SK-N-SH (cell line): ENCODE results near the gene CLCN2. TPM values are rescaled to one million over a fixed set of nuclear protein-coding genes. Genes with fewer than 3 reads are reported as not detected.

Experiments used
- CTCF ChIA-PET: fragments of 300-600, 350-600 bp; formaldehyde crosslinking; extraction: SDS; loops from one replicate; lab custom pipeline; 2021; lab: Yijun Ruan, JAX
- POLR2A ChIA-PET: fragments of 350-600 bp; sonication (Branson Sonifier 250); formaldehyde crosslinking; extraction: SDS; loops from one replicate; lab custom pipeline; 2020; ENCODE audit warnings: antibody characterized with exemption, inconsistent platforms; lab: Yijun Ruan, JAX
- DNase-seq: peaks from one replicate; pipeline ENCODE4 v3.0.0; 2012
- H2AFZ ChIP-seq: fragments of 200-600 bp; sonication (generic); 2 replicates; pipeline ENCODE4 v1.8.1; 2016; ENCODE audit warnings: antibody characterized with exemption, mild to moderate bottlenecking, low read depth
- H3F3A ChIP-seq: fragments of 200-600 bp; sonication (generic); replicated peaks from 2 replicates; pipeline ENCODE3; 2016; ENCODE audit warnings: antibody characterized with exemption, mild to moderate bottlenecking; ENCODE audit not compliant: insufficient read depth
- H3K27ac ChIP-seq, 2 experiments: fragments of 200-500 bp in 1 of 2; fragments of 200-600 bp in 1 of 2; sonication (Bioruptor generic) in 1 of 2; sonication (generic), shearing (Covaris generic) in 1 of 2; 2 replicates each; pipeline versions ENCODE4 v1.5.1 to v1.6.1; 2014 to 2016; ENCODE audit warnings: low read depth in 2 of 2, inconsistent platforms in 1 of 2, low read length in 1 of 2, mild to moderate bottlenecking in 1 of 2, mixed read lengths in 1 of 2
- H3K27me3 ChIP-seq: fragments of 200-600 bp; sonication (generic), shearing (Covaris generic); 2 replicates; pipeline ENCODE4 v1.6.1; 2016; ENCODE audit warnings: mixed run types; ENCODE audit not compliant: insufficient read depth
- H3K36me3 ChIP-seq, 2 experiments: fragments of 200-500 bp in 1 of 2; fragments of 200-600 bp in 1 of 2; sonication (Bioruptor generic) in 1 of 2; sonication (generic) in 1 of 2; replicated peaks in 1 of 2; 2 replicates each; pipeline versions ENCODE3 to v1.5.1; 2014 to 2016; ENCODE audit warnings: low read length in 1 of 2, mild to moderate bottlenecking in 1 of 2; ENCODE audit not compliant: insufficient read depth in 2 of 2, control insufficient read depth in 1 of 2
- H3K4me1 ChIP-seq, 2 experiments: fragments of 200-500 bp in 1 of 2; fragments of 200-600 bp in 1 of 2; sonication (Bioruptor generic) in 1 of 2; sonication (generic), shearing (Covaris generic) in 1 of 2; 2 replicates each; pipeline versions ENCODE4 v1.5.1 to v1.6.1; 2014 to 2016; ENCODE audit warnings: low read depth in 1 of 2, low read length in 1 of 2, mixed run types in 1 of 2; ENCODE audit not compliant: insufficient read depth in 2 of 2, control insufficient read depth in 1 of 2
- H3K4me2 ChIP-seq: fragments of 200-600 bp; sonication (generic), shearing (Covaris generic); 2 replicates; pipeline ENCODE4 v1.6.1; 2017; ENCODE audit warnings: mixed run types
- H3K4me3 ChIP-seq, 2 experiments: fragments of 200-500 bp in 1 of 2; fragments of 200-600 bp in 1 of 2; sonication (Bioruptor generic) in 1 of 2; sonication (generic), shearing (Covaris generic) in 1 of 2; 2 replicates each; pipeline versions ENCODE4 v1.5.1 to v1.8.1; 2014 to 2016; ENCODE audit warnings: low read depth in 2 of 2, inconsistent platforms in 1 of 2, low read length in 1 of 2, mild to moderate bottlenecking in 1 of 2, mixed read lengths in 1 of 2, moderate library complexity in 1 of 2
- H3K79me2 ChIP-seq: fragments of 200-600 bp; sonication (generic); 2 replicates; pipeline ENCODE4 v1.8.1; 2017; ENCODE audit warnings: mild to moderate bottlenecking; ENCODE audit not compliant: insufficient read depth
- H3K9ac ChIP-seq: fragments of 200-600 bp; sonication (generic); 2 replicates; pipeline ENCODE4 v1.6.1; 2017; ENCODE audit warnings: mixed run types
- H3K9me2 ChIP-seq: fragments of 200-600 bp; sonication (generic); 2 replicates; pipeline ENCODE4 v1.6.1; 2017; ENCODE audit warnings: mixed run types
- H3K9me3 ChIP-seq: fragments of 200-600 bp; sonication (generic); 2 replicates; pipeline ENCODE4 v1.6.1; 2017; ENCODE audit warnings: mixed run types, mild to moderate bottlenecking, moderate library complexity
- H4K20me1 ChIP-seq: fragments of 200-600 bp; sonication (generic); 2 replicates; pipeline ENCODE4 v1.6.1; 2017; ENCODE audit warnings: mild to moderate bottlenecking, mixed run types; ENCODE audit not compliant: insufficient read depth
- EZH2phosphoT487 ChIP-seq: fragments of 200-600 bp; sonication (generic); IDR thresholded peaks from 2 replicates; pipeline ENCODE4 v1.6.1; 2017; ENCODE audit warnings: low read depth, mixed run types, mild to moderate bottlenecking, antibody characterized with exemption, moderate library complexity, borderline replicate concordance
- FOSL2 ChIP-seq: IDR thresholded peaks from 2 replicates; pipeline ENCODE4 v1.4.0; 2012; ENCODE audit warnings: low read depth, mild to moderate bottlenecking, moderate library complexity, borderline replicate concordance
- FOXJ3 ChIP-seq: sonication (generic); formaldehyde crosslinking; IDR thresholded peaks from 2 replicates; pipeline ENCODE4 v1.5.1; 2020; ENCODE audit warnings: mild to moderate bottlenecking, missing genetic modification reagents
- GABPA ChIP-seq: IDR thresholded peaks from 2 replicates; pipeline ENCODE4 v1.4.0; 2012; ENCODE audit warnings: low read depth, mild to moderate bottlenecking
- GATA2 ChIP-seq: sonication (generic); formaldehyde crosslinking; IDR thresholded peaks from 2 replicates; pipeline ENCODE4 v1.5.0; 2020; ENCODE audit warnings: mild to moderate bottlenecking, missing genetic modification reagents
- JUND ChIP-seq: IDR thresholded peaks from 2 replicates; pipeline ENCODE4 v1.4.0; 2012
- MXI1 ChIP-seq: IDR thresholded peaks from 2 replicates; pipeline ENCODE4 v1.6.1; 2012; ENCODE audit warnings: mild to moderate bottlenecking, low read depth, low read length, improper control_type of control experiment
- NRF1 ChIP-seq: IDR thresholded peaks from 2 replicates; pipeline ENCODE4 v1.6.1; 2012; ENCODE audit warnings: low read depth, mild to moderate bottlenecking, low read length
- RAD21 ChIP-seq: IDR thresholded peaks from 2 replicates; pipeline ENCODE4 v1.6.1; 2012; ENCODE audit warnings: mild to moderate bottlenecking, low read length
- RCOR1 ChIP-seq: fragments of 150-350 bp; IDR thresholded peaks from 2 replicates; pipeline ENCODE4 v1.6.1; 2017; ENCODE audit warnings: antibody characterized with exemption, low read length
- RFX5 ChIP-seq: IDR thresholded peaks from 2 replicates; pipeline ENCODE4 v1.6.1; 2012; ENCODE audit warnings: mild to moderate bottlenecking, improper control_type of control experiment, low read length
- RXRA ChIP-seq: IDR thresholded peaks from 2 replicates; pipeline ENCODE4 v1.4.0; 2012; ENCODE audit warnings: low read depth, mild to moderate bottlenecking, borderline replicate concordance
- SIN3A ChIP-seq: IDR thresholded peaks from 2 replicates; pipeline ENCODE4 v1.6.1; 2012; ENCODE audit warnings: low read depth, mild to moderate bottlenecking, low read length, moderate library complexity, borderline replicate concordance
- SMC3 ChIP-seq: IDR thresholded peaks from 2 replicates; pipeline ENCODE4 v1.6.1; 2012; ENCODE audit warnings: low read depth, low read length, improper control_type of control experiment
- TAF1 ChIP-seq: IDR thresholded peaks from 2 replicates; pipeline ENCODE4 v1.6.1; 2012; ENCODE audit warnings: low read depth, mild to moderate bottlenecking, low read length, moderate library complexity, borderline replicate concordance
- TEAD4 ChIP-seq: IDR thresholded peaks from 2 replicates; pipeline ENCODE4 v1.4.0; 2012; ENCODE audit warnings: mild to moderate bottlenecking, borderline replicate concordance; ENCODE audit not compliant: insufficient read depth
- YY1 ChIP-seq: IDR thresholded peaks from 2 replicates; pipeline ENCODE4 v1.4.0; 2012; ENCODE audit warnings: low read depth, mild to moderate bottlenecking
- WGBS: methylation state at CpG from one replicate; pipeline ENCODE4 v1.1.6; 2017; ENCODE audit warnings: low lambda C conversion rate; 5-methylcytosine and 5-hydroxymethylcytosine counted together
- polyA plus RNA-seq, 3 experiments: library from polyadenylated mRNA; depleted of rRNA; stranded (reverse); fragments of >200 nt; gene quantifications; 2 replicates each; pipeline ENCODE4 v1.2.3, GENCODE V29; 2012
- TF ChIP-seq, protein P1 (sequence below): fragments of 200-600 bp; sonication (generic); IDR thresholded peaks from 2 replicates; pipeline ENCODE4 v1.6.1; 2017; ENCODE audit warnings: antibody characterized with exemption, mild to moderate bottlenecking, moderate library complexity
- TF ChIP-seq, protein P2 (sequence below): IDR thresholded peaks from 2 replicates; pipeline ENCODE4 v1.6.1; 2012; ENCODE audit warnings: mild to moderate bottlenecking, low read depth, low read length, moderate library complexity
- TF ChIP-seq, protein P3 (sequence below): IDR thresholded peaks from 2 replicates; pipeline ENCODE4 v1.4.0; 2012; ENCODE audit warnings: low read depth

CLCN2 gene
- polyA plus RNA-seq, 1 of the 3 experiments (the other 2 are of a cell fraction): 9.1 TPM

DNA sequence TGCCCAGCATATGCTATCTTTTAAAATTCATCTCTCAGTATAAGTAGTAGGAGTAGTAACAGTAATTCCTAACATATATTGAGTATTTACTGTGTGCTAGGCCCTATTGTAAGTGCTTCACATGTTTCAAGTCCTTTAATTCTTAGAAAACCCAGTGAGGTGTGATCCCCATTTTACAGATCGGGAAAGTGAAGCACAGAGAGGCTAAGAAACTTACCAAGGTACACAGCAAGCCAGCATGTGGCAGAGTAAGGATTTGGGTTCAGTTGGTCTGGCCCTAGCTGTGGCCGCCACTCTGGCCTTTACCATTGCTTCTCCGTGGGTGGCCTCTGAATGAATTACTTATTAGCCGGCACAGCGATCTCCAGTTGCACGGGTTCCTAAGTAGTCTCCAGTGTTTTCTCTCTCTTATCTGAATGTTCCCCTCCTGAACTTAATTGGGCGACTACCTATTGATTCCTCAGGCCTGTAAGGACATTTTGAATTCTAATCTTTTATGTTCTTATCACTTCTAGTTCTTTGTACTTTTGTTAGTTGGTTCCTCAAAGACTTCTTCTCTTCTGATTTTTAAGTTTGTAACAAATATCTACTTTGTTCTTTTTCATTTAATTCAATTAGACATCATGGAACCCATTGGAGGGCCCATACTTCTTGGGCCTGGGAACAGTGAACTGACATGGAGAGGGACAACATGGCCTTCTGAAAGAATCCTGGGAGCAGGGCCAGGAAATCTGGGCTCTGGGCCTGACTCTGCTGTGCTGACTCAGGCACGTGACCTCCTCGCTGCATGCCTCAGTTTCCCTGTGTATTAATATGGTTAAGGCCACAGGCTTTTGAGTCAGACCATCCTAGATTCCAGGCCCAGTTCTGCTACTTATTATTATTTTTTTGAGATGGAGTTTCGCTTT lies 11.6 kb downstream of the CLCN2 start:
- CTCF ChIA-PET: interaction anchor here (1.5 kb wide), 1 partner anchor 11 kb away, joined by 3 read pairs; the partner anchor contains the start of genes CLCN2 and POLR2H
- Histone ChIP-seq H3K4me1 (peaks cover 0 to 18% of the 10 kb centered on the region in 2 experiments; a peak in 2 of 4 replicates), H3K36me3 (peaks cover 3 to 36% of the 10 kb centered on the region in 2 experiments)

More for the DNA sequence above, 11.6 kb downstream of the CLCN2 start:
- H3K27me3 ChIP-seq: no peaks in the 10 kb centered on the region
- POLR2A ChIA-PET: interaction anchor here (2.9 to 3.0 kb wide), 2 partner anchors 11 to 12 kb away, joined by 12 to 19 read pairs; partner anchors contain the start of gene FAM131A
- TF ChIP-seq TEAD4 (no peak), GABPA (no peak), RFX5 (no peak), TAF1 (no peak), MXI1 (no peak), RXRA (no peak), GATA2 (CRISPR knock-in tag) (no peak), RAD21 (no peak), JUND (no peak), SMC3 (no peak), NRF1 (no peak), EZH2phosphoT487 (no peak), RCOR1 (no peak), FOXJ3 (CRISPR knock-in tag) (no peak), SIN3A (no peak), FOSL2 (no peak), YY1 (no peak)
- TF ChIP-seq, protein P1, sequence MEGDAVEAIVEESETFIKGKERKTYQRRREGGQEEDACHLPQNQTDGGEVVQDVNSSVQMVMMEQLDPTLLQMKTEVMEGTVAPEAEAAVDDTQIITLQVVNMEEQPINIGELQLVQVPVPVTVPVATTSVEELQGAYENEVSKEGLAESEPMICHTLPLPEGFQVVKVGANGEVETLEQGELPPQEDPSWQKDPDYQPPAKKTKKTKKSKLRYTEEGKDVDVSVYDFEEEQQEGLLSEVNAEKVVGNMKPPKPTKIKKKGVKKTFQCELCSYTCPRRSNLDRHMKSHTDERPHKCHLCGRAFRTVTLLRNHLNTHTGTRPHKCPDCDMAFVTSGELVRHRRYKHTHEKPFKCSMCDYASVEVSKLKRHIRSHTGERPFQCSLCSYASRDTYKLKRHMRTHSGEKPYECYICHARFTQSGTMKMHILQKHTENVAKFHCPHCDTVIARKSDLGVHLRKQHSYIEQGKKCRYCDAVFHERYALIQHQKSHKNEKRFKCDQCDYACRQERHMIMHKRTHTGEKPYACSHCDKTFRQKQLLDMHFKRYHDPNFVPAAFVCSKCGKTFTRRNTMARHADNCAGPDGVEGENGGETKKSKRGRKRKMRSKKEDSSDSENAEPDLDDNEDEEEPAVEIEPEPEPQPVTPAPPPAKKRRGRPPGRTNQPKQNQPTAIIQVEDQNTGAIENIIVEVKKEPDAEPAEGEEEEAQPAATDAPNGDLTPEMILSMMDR: no peak
- TF ChIP-seq, protein P2, sequence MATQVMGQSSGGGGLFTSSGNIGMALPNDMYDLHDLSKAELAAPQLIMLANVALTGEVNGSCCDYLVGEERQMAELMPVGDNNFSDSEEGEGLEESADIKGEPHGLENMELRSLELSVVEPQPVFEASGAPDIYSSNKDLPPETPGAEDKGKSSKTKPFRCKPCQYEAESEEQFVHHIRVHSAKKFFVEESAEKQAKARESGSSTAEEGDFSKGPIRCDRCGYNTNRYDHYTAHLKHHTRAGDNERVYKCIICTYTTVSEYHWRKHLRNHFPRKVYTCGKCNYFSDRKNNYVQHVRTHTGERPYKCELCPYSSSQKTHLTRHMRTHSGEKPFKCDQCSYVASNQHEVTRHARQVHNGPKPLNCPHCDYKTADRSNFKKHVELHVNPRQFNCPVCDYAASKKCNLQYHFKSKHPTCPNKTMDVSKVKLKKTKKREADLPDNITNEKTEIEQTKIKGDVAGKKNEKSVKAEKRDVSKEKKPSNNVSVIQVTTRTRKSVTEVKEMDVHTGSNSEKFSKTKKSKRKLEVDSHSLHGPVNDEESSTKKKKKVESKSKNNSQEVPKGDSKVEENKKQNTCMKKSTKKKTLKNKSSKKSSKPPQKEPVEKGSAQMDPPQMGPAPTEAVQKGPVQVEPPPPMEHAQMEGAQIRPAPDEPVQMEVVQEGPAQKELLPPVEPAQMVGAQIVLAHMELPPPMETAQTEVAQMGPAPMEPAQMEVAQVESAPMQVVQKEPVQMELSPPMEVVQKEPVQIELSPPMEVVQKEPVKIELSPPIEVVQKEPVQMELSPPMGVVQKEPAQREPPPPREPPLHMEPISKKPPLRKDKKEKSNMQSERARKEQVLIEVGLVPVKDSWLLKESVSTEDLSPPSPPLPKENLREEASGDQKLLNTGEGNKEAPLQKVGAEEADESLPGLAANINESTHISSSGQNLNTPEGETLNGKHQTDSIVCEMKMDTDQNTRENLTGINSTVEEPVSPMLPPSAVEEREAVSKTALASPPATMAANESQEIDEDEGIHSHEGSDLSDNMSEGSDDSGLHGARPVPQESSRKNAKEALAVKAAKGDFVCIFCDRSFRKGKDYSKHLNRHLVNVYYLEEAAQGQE: no peak
- TF ChIP-seq, protein P3, sequence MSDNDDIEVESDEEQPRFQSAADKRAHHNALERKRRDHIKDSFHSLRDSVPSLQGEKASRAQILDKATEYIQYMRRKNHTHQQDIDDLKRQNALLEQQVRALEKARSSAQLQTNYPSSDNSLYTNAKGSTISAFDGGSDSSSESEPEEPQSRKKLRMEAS: no peak
- TF ChIP-seq, all 33 proteins: peak for 0
- no peaks in the 10 kb centered on the region for H3K9me2 ChIP-seq
- no peak overlapping the region for H2AFZ ChIP-seq
- H3K9ac ChIP-seq: no peak overlapping the region
- no peak for DNase-seq
- H3K27ac ChIP-seq: no peak overlapping the region
- H3K79me2 ChIP-seq: no peaks in the 10 kb centered on the region
- no peaks in the 10 kb centered on the region for H3F3A ChIP-seq
- WGBS: 92% methylated on average over 10 of the region's 10 CpGs
- H3K4me3 ChIP-seq: no peak overlapping the region
- H3K4me2 ChIP-seq: no peak overlapping the region
- H3K9me3 ChIP-seq: no peaks in the 10 kb centered on the region
- H4K20me1 ChIP-seq: no peaks in the 10 kb centered on the region
